Neural cell (in vitro differentiated cells): Measurements from ENCODE around the gene TMEM260. TPM values are rescaled to one million over a fixed set of nuclear protein-coding genes. Genes with fewer than 3 reads are reported as not detected.

Experiments used
- H2AFZ ChIP-seq: fragments of 200-600, 300-800 bp; sonication (generic), shearing (Covaris generic); 2 replicates; pipeline ENCODE4 v1.6.0; 2014; ENCODE audit warnings: low read depth, mild to moderate bottlenecking, antibody characterized with exemption, low read length, moderate library complexity
- H3F3A ChIP-seq: fragments of 200-600 bp; shearing (Covaris generic); 2 replicates; pipeline ENCODE4 v1.6.1; 2016; ENCODE audit warnings: mild to moderate bottlenecking, moderate library complexity, mixed read lengths, antibody characterized with exemption, low read length; ENCODE audit not compliant: insufficient read depth, poor library complexity, severe bottlenecking
- H3K27ac ChIP-seq: fragments of 200-600, 300-800 bp; sonication (generic), shearing (Covaris generic); 2 replicates; pipeline ENCODE4 v1.5.1; 2014; ENCODE audit warnings: mild to moderate bottlenecking, low read length, moderate library complexity
- H3K27me3 ChIP-seq: fragments of 300-800, 200-600 bp; sonication (generic), shearing (Covaris generic); 2 replicates; pipeline ENCODE4 v1.6.0; 2014; ENCODE audit warnings: mild to moderate bottlenecking, low read depth, low read length, moderate library complexity; ENCODE audit not compliant: insufficient read depth
- H3K36me3 ChIP-seq: fragments of 300-800, 200-600 bp; sonication (generic), shearing (Covaris generic); 2 replicates; pipeline ENCODE4 v1.5.1; 2014; ENCODE audit warnings: mild to moderate bottlenecking, antibody characterized with exemption, low read length, moderate library complexity; ENCODE audit not compliant: insufficient read depth
- H3K4me2 ChIP-seq: fragments of 300-800, 200-600 bp; sonication (generic), shearing (Covaris generic); 2 replicates; pipeline ENCODE4 v1.6.0; 2014; ENCODE audit warnings: mild to moderate bottlenecking, low read length
- H3K4me3 ChIP-seq: fragments of 300-800, 200-600 bp; sonication (generic), shearing (Covaris generic); 2 replicates; pipeline ENCODE4 v1.5.1; 2014; ENCODE audit warnings: mild to moderate bottlenecking, low read length, moderate library complexity
- H3K79me2 ChIP-seq: fragments of 200-600 bp; shearing (Covaris generic); replicated peaks from 2 replicates; pipeline ENCODE4 v1.6.0; 2014; ENCODE audit warnings: mild to moderate bottlenecking, low read length, moderate library complexity; ENCODE audit not compliant: insufficient read depth
- H3K9ac ChIP-seq: fragments of 300-800, 200-600 bp; sonication (generic), shearing (Covaris generic); 2 replicates; pipeline ENCODE4 v1.6.1; 2016; ENCODE audit warnings: mild to moderate bottlenecking, low read length, mixed read lengths
- H3K9me2 ChIP-seq: fragments of 200-600 bp; shearing (Covaris generic); 2 replicates; pipeline ENCODE4 v1.6.1; 2016; ENCODE audit warnings: mild to moderate bottlenecking, low read length, mixed read lengths; ENCODE audit not compliant: insufficient read depth
- H3K9me3 ChIP-seq: fragments of 200-600, 300-800 bp; sonication (generic), shearing (Covaris generic); 2 replicates; pipeline ENCODE4 v1.6.1; 2016; ENCODE audit warnings: mild to moderate bottlenecking, mixed run types, low read length, moderate library complexity, mixed read lengths
- H4K20me1 ChIP-seq: fragments of 200-600 bp; shearing (Covaris generic); 2 replicates; pipeline ENCODE4 v1.6.1; 2016; ENCODE audit warnings: mild to moderate bottlenecking, mixed run types; ENCODE audit not compliant: insufficient read depth
- CTCF ChIP-seq: fragments of 450-650 bp; IDR thresholded peaks from 2 replicates; pipeline ENCODE4 v1.5.1; 2014; ENCODE audit warnings: antibody characterized with exemption, mild to moderate bottlenecking, moderate library complexity; ENCODE audit not compliant: poor library complexity, severe bottlenecking
- EP300 ChIP-seq: fragments of 450-650 bp; conservative IDR thresholded peaks from 2 replicates; pipeline ENCODE4 v1.6.1; 2014; ENCODE audit warnings: antibody characterized with exemption, mild to moderate bottlenecking, moderate library complexity; ENCODE audit not compliant: poor library complexity, severe bottlenecking
- EZH2 ChIP-seq: fragments of 200-600, 300-800 bp; shearing (Covaris generic), sonication (generic); IDR thresholded peaks from 2 replicates; pipeline ENCODE4 v1.6.1; 2014; ENCODE audit warnings: antibody characterized with exemption, low read length, borderline replicate concordance, mild to moderate bottlenecking; ENCODE audit not compliant: insufficient read depth, poor library complexity, severe bottlenecking
- MXI1 ChIP-seq: fragments of 450-650 bp; conservative IDR thresholded peaks from 2 replicates; pipeline ENCODE4 v1.6.1; 2014; ENCODE audit warnings: antibody characterized with exemption, mild to moderate bottlenecking; ENCODE audit not compliant: poor library complexity, severe bottlenecking
- POLR2AphosphoS5 ChIP-seq: IDR thresholded peaks from 2 replicates; pipeline ENCODE4 v1.6.1; 2012
- RAD21 ChIP-seq: fragments of 450-650 bp; conservative IDR thresholded peaks from 2 replicates; pipeline ENCODE4 v1.6.1; 2014; ENCODE audit warnings: antibody characterized with exemption, mild to moderate bottlenecking, moderate library complexity
- SMC3 ChIP-seq: fragments of 450-650 bp; conservative IDR thresholded peaks from 2 replicates; pipeline ENCODE4 v1.6.1; 2014; ENCODE audit warnings: antibody characterized with exemption, mild to moderate bottlenecking, moderate library complexity; ENCODE audit not compliant: poor library complexity
- TAF1 ChIP-seq: IDR thresholded peaks from 2 replicates; pipeline ENCODE4 v1.6.1; 2012; ENCODE audit warnings: low read depth
- polyA plus RNA-seq: library from polyadenylated mRNA; depleted of rRNA; stranded (reverse); fragments of >200 nt; gene quantifications from 2 replicates; pipeline ENCODE4 v1.2.3, GENCODE V29; 2014
- TF ChIP-seq, protein P1 (sequence below): IDR thresholded peaks from 2 replicates; pipeline ENCODE4 v1.6.1; 2012; ENCODE audit warnings: borderline replicate concordance

Gene TMEM260
- polyA plus RNA-seq, 1 donor from 2014 or later: 67.0 TPM

DNA sequence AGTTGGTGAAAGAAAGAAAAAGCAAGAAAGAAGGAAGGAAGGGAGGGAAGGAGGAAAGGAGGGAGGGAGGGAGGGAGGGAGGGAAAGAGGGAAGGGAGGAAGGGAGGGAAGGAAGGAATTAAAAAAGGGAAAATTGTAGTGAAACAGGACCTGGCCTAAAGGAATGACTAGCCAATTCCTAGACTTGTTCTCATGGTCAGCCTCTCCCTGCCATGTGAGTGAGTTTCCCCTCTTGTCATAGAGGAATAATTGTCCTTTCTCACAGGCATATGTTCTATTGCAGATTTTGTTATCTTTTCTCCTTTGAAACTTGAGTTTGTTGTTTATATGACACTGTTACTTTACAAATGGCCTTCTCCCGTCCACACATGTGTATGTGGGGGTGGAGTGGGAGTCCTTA, 81.9 kb downstream of the TMEM260 start:
- H3K9me2 ChIP-seq: no peaks in the 10 kb centered on the region
- no peaks in the 10 kb centered on the region for H3K27me3 ChIP-seq
- H3K4me3 ChIP-seq: no peak overlapping the region
- H3K4me2 ChIP-seq: no peak overlapping the region
- H3K9me3 ChIP-seq: no peaks in the 10 kb centered on the region
- no peak overlapping the region for H2AFZ ChIP-seq
- H3F3A ChIP-seq: no peaks in the 10 kb centered on the region
- H4K20me1 ChIP-seq: no peaks in the 10 kb centered on the region
- H3K27ac ChIP-seq: no peak overlapping the region
- H3K36me3 ChIP-seq: no peaks in the 10 kb centered on the region
- no peaks in the 10 kb centered on the region for H3K79me2 ChIP-seq
- TF ChIP-seq CTCF: no peak
- TF ChIP-seq TAF1: no peak
- TF ChIP-seq SMC3: no peak
- TF ChIP-seq, protein P1, sequence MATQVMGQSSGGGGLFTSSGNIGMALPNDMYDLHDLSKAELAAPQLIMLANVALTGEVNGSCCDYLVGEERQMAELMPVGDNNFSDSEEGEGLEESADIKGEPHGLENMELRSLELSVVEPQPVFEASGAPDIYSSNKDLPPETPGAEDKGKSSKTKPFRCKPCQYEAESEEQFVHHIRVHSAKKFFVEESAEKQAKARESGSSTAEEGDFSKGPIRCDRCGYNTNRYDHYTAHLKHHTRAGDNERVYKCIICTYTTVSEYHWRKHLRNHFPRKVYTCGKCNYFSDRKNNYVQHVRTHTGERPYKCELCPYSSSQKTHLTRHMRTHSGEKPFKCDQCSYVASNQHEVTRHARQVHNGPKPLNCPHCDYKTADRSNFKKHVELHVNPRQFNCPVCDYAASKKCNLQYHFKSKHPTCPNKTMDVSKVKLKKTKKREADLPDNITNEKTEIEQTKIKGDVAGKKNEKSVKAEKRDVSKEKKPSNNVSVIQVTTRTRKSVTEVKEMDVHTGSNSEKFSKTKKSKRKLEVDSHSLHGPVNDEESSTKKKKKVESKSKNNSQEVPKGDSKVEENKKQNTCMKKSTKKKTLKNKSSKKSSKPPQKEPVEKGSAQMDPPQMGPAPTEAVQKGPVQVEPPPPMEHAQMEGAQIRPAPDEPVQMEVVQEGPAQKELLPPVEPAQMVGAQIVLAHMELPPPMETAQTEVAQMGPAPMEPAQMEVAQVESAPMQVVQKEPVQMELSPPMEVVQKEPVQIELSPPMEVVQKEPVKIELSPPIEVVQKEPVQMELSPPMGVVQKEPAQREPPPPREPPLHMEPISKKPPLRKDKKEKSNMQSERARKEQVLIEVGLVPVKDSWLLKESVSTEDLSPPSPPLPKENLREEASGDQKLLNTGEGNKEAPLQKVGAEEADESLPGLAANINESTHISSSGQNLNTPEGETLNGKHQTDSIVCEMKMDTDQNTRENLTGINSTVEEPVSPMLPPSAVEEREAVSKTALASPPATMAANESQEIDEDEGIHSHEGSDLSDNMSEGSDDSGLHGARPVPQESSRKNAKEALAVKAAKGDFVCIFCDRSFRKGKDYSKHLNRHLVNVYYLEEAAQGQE: no peak
- no peak for TF ChIP-seq EZH2
- no peak for TF ChIP-seq POLR2AphosphoS5
- TF ChIP-seq MXI1: no peak
- no peak for TF ChIP-seq EP300
- TF ChIP-seq RAD21: no peak
- H3K9ac ChIP-seq: no peak overlapping the region

GRCh38 chr14:56664811-56665421, 85.3 kb downstream of the TMEM260 start:
- no peak overlapping the region for H3K4me2 ChIP-seq
- H3F3A ChIP-seq: no peaks in the 10 kb centered on the region
- no peak overlapping the region for H3K4me3 ChIP-seq

More at GRCh38 chr14:56664811-56665421, 85.3 kb downstream of the TMEM260 start:
- Histone ChIP-seq H3K27ac (no peak overlapping the region), H3K9me2 (no peaks in the 10 kb centered on the region), H3K9ac (no peak overlapping the region), H3K27me3 (no peaks in the 10 kb centered on the region), H3K79me2 (no peaks in the 10 kb centered on the region), H2AFZ (no peak overlapping the region), H3K36me3 (no peaks in the 10 kb centered on the region), H4K20me1 (no peaks in the 10 kb centered on the region), H3K9me3 (no peaks in the 10 kb centered on the region)
- no peak for TF ChIP-seq SMC3
- TF ChIP-seq EP300: no peak
- TF ChIP-seq CTCF: no peak
- TF ChIP-seq, protein P1: no peak
- TF ChIP-seq MXI1: no peak
- TF ChIP-seq POLR2AphosphoS5: no peak
- no peak for TF ChIP-seq EZH2
- TF ChIP-seq TAF1: no peak
- TF ChIP-seq RAD21: no peak
